NT2/D1 (cell line): ENCODE results near the gene PAXIP1.

Experiments
- DNase-seq: peaks from one replicate; pipeline ENCODE4 v3.0.0-alpha.2; 2011; ENCODE audit warnings: low read depth, low spot score
- H3K27me3 ChIP-seq: 2 replicates; pipeline ENCODE4 v1.6.0; 2011; ENCODE audit warnings: mild to moderate bottlenecking; ENCODE audit not compliant: insufficient read length, insufficient read depth
- H3K36me3 ChIP-seq: 2 replicates; pipeline ENCODE4 v1.6.1; 2011; ENCODE audit warnings: mild to moderate bottlenecking, low read length, mixed read lengths; ENCODE audit not compliant: insufficient read depth, insufficient read length
- H3K4me1 ChIP-seq: 2 replicates; pipeline ENCODE4 v1.5.1; 2011; ENCODE audit not compliant: insufficient read depth, insufficient read length
- H3K4me3 ChIP-seq: 2 replicates; pipeline ENCODE4 v1.5.1; 2011; ENCODE audit warnings: low read depth; ENCODE audit not compliant: insufficient read length
- H3K9ac ChIP-seq: 2 replicates; pipeline ENCODE4 v1.6.0; 2011; ENCODE audit warnings: low read depth; ENCODE audit not compliant: insufficient read length
- H3K9me3 ChIP-seq: 2 replicates; pipeline ENCODE4 v1.5.1; 2011; ENCODE audit warnings: mild to moderate bottlenecking, low read length; ENCODE audit not compliant: insufficient read depth
- SUZ12 ChIP-seq: IDR thresholded peaks from 2 replicates; pipeline ENCODE4 v1.6.1; 2011; ENCODE audit not compliant: insufficient read length, insufficient read depth; ENCODE audit errors: extremely low read depth
- YY1 ChIP-seq: IDR thresholded peaks from 2 replicates; pipeline ENCODE4 v1.6.1; 2011; ENCODE audit not compliant: insufficient read length, insufficient read depth
- ZNF274 ChIP-seq: IDR thresholded peaks from 2 replicates; pipeline ENCODE4 v1.6.1; 2011; ENCODE audit warnings: mild to moderate bottlenecking, low read depth, low read length

Gene PAXIP1

DNA sequence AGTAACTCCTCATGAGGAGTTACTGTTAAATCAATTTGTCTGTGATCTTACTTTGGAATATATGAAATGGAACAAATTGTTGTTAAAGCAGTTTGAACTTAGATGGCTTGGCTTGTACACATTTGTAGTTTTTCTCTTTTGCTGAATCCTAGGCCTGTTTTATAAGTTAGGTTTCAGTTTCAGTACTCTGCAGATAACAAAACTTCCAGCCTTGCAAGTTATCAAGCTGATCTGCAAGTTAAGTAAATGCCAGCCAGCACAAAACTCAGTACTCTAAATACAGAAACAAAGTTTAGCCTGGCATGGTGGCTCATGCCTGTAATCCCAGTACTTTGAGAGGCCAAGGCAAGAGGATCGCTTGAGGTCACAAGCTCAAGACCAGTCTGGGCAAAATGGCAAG, 25.0 kb upstream of the PAXIP1 start:
- H3K4me1 ChIP-seq = no peaks in the 10 kb centered on the region
- H3K9ac ChIP-seq = no peak overlapping the region
- H3K4me3 ChIP-seq = no peak overlapping the region
- DNase-seq = no peak
- H3K27me3 ChIP-seq = no peaks in the 10 kb centered on the region
- no peaks in the 10 kb centered on the region for H3K9me3 ChIP-seq
- no peaks in the 10 kb centered on the region for H3K36me3 ChIP-seq
- TF ChIP-seq SUZ12 = no peak
- no peak for TF ChIP-seq ZNF274
- TF ChIP-seq YY1 = no peak

DNA sequence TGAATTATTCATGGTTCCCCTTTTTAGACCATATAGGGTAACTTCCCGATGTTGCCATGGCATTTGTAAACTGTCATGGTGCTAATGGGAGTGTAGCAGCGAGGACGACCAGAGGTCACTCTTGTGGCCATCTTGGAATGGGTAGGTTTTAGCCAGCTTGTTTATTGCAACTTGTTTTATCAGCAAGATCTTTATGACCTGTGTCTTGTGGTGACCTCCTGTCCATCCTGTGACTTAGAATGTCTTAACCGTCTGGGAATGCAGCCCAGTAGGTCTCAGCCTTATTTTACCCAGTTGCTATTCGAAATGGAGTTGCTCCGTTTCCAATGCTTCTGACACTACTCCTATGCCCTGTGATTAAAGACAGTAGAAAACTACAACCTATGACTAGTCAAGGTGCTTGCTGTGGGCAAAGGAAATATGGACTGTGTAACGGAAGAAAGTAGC, 18.8 kb upstream of the PAXIP1 start:
- H3K27me3 ChIP-seq = no peaks in the 10 kb centered on the region

DNA sequence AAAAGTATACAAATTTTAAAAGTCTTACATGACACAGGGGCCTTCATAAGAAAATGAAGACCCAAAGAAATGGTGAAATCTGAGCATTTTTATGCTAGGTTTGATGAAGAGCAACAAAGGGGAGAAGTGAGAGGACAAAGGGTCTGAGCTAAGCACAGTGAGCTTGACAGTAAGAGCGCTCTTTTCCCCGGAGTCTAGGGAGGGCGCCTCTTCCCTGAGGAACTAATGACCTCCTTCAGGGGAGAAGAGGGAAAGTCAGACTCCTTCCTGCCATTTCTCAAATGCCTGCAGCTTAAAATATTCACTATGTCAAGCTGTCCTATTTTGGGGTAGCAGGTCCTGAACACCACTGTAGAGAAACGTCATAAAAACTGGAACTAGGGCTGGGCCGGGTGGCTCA, 18.1 kb upstream of the PAXIP1 start:
- Histone ChIP-seq H3K9me3 (no peaks in the 10 kb centered on the region), H3K9ac (no peak overlapping the region), H3K36me3 (no peaks in the 10 kb centered on the region), H3K4me1 (no peaks in the 10 kb centered on the region), H3K4me3 (no peak overlapping the region), H3K27me3 (no peaks in the 10 kb centered on the region)
- peak; percentile 40 for DNase-seq
- TF ChIP-seq ZNF274 (no peak), YY1 (no peak), SUZ12 (no peak)

More for the DNA sequence above, 18.8 kb upstream of the PAXIP1 start:
- no peak for DNase-seq
- Histone ChIP-seq H3K4me3 (no peak overlapping the region), H3K36me3 (no peaks in the 10 kb centered on the region), H3K9ac (no peak overlapping the region), H3K9me3 (no peaks in the 10 kb centered on the region), H3K4me1 (no peaks in the 10 kb centered on the region)
- TF ChIP-seq YY1 (no peak), SUZ12 (no peak), ZNF274 (no peak)

DNA sequence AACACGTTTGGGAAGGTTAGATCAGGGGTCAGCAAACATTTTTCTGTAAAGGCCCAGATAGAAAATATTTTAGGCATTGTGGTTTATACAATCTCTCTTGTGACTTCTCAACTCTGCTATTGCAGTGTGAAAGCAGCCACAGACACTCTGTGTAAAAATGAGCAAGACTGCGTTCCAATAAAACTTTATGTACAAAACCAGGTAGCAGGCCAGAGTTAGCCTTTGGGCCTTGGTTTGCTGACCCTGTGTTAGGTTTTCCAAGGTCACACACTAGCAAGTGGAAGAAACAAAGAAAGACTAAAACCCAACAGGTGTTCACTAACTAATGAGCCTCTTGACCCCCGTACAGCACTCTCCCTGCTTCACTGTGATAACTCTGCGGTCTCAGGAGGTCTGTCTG, 14.9 kb upstream of the PAXIP1 start:
- Histone ChIP-seq H3K4me3 (no peak overlapping the region), H3K27me3 (no peaks in the 10 kb centered on the region)
- TF ChIP-seq SUZ12 = no peak
- TF ChIP-seq YY1 = no peak
- TF ChIP-seq ZNF274 = no peak

DNA sequence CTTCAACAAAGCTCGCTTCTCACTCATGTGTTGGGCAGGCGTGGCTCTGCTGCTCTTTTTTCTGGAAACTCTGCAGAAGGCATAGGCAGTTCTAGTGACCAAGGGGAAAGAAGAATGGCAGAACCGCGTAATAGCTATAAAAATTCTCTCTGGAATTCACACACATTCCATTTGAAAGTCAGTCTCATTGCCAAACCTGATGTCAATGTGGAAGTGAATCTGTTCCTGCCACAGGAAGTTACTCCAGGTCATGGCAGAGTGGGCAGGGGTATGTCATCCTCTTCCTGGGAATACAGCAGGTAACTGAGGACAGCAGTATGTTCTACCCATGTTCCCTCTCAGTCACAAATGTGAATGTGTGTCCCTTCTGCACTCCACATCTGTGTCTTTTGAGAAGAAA, 8.2 kb upstream of the PAXIP1 start:
- Histone ChIP-seq H3K4me1 (no peaks in the 10 kb centered on the region), H3K4me3 (no peak overlapping the region), H3K9ac (no peak overlapping the region), H3K27me3 (no peaks in the 10 kb centered on the region), H3K36me3 (peaks cover 8% of the 10 kb centered on the region), H3K9me3 (no peaks in the 10 kb centered on the region)
- no peak for DNase-seq
- TF ChIP-seq ZNF274 = no peak
- no peak for TF ChIP-seq SUZ12
- TF ChIP-seq YY1 = no peak

More for the DNA sequence above, 14.9 kb upstream of the PAXIP1 start:
- Histone ChIP-seq H3K9me3 (no peaks in the 10 kb centered on the region), H3K9ac (no peak overlapping the region), H3K4me1 (no peaks in the 10 kb centered on the region), H3K36me3 (no peaks in the 10 kb centered on the region)
- DNase-seq = no peak

DNA sequence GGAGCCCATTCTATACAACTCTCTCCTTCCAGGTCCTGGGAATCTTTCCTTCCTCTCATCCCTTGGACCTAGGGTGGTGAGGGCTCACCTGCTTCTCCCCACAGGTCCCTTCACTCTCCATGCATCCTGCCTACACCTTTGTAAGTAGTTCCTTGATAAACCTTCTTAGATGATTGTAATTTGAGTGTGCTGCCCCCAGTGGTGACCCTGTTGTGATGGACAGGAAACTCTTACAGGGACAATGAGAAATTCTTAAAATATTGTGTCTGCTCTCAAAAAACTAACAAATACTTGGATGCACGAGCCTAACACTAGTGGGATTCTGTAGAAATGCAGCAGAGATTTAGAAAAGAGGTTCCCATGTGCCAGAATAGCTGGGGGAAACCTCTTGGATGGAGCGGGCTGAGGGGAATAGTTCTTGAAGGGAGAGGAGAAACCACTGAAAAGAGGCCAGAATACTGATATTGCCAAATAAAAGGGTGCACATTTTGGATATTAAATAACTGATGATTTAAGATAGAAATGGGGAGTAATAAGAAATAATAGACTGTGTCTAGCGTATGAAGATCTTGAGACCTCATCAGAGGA, 6.7 kb upstream of the PAXIP1 start:
- Histone ChIP-seq H3K36me3 (peaks cover 14% of the 10 kb centered on the region), H3K9ac (no peak overlapping the region), H3K9me3 (no peaks in the 10 kb centered on the region), H3K4me1 (no peaks in the 10 kb centered on the region), H3K4me3 (no peak overlapping the region), H3K27me3 (no peaks in the 10 kb centered on the region)
- no peak for DNase-seq
- TF ChIP-seq YY1 (no peak), ZNF274 (no peak), SUZ12 (no peak)

DNA sequence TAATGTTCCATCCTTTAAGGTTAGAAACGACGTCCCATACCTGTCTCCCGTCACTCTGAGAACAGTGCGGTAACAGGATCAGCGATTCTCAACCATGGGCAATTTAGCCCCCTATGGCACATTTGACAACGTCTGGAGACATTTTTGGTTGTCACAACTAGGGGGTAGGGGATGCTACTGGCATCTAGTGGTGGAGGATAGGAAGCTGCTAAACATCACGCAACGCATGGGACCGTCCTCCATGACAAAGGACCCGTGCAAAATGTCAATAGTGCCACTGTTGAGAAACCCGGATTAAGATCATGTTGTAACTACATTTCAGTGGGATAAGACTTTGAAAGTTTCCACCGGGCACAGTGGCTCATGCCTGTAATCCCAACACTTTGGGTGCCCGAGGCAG, 5.0 kb upstream of the PAXIP1 start:
- H3K27me3 ChIP-seq = no peaks in the 10 kb centered on the region
- DNase-seq = peak; percentile 25
- TF ChIP-seq ZNF274 (no peak), YY1 (no peak), SUZ12 (no peak)
- H3K4me3 ChIP-seq = no peak overlapping the region
- no peak overlapping the region for H3K9ac ChIP-seq
- H3K36me3 ChIP-seq = peaks cover 14% of the 10 kb centered on the region
- no peaks in the 10 kb centered on the region for H3K9me3 ChIP-seq
- H3K4me1 ChIP-seq = no peaks in the 10 kb centered on the region
